Activated CD4-positive, alpha-beta T cell treated with anti-CD3 and anti-CD28 coated beads for 36 hours (primary cell): ENCODE measurements around the gene ZNF665. TPM values are rescaled to one million over a fixed set of nuclear protein-coding genes. Genes with fewer than 3 reads are reported as not detected.
A peak's percentile ranks its signal among the peaks of the same experiment; 100 is the strongest.
"Not testable (repeated sequence)": the region's sequence is repeated elsewhere in the genome, so short reads cannot be mapped to it uniquely, and the experiment has no call there.

Experiments
- ATAC-seq: fragments of 200-7000 bp; cut with Tn5 transposase; one replicate; pipeline ENCODE4 v1.10.0; 2021; ENCODE audit warnings: mild to moderate bottlenecking, moderate library complexity
- CTCF ChIA-PET: fragments of 350-600 bp; sonication (Branson Sonifier 250); formaldehyde crosslinking; loops from one replicate; lab custom pipeline; 2021; ENCODE audit warnings: antibody characterized with exemption; lab: Charles Lee
- POLR2A ChIA-PET: fragments of 350-600 bp; sonication (Branson Sonifier 250); formaldehyde crosslinking; loops from one replicate; lab custom pipeline; 2021; ENCODE audit warnings: antibody characterized with exemption, inconsistent platforms; lab: Charles Lee
- DNase-seq: peaks from one replicate; pipeline ENCODE4 v3.0.0-alpha.2; 2020
- H3K27ac Mint-ChIP-seq: one replicate; pipeline ENCODE4 v1.8.0; 2021; ENCODE audit warnings: mixed read lengths
- H3K27me3 Mint-ChIP-seq: one replicate; pipeline ENCODE4 v1.8.0; 2021; ENCODE audit warnings: mixed read lengths
- H3K36me3 Mint-ChIP-seq: one replicate; pipeline ENCODE4 v1.8.0; 2021; ENCODE audit warnings: low read depth, mixed read lengths
- H3K4me1 Mint-ChIP-seq: one replicate; pipeline ENCODE4 v1.8.0; 2021; ENCODE audit warnings: mixed read lengths
- H3K4me3 Mint-ChIP-seq: one replicate; pipeline ENCODE4 v1.8.0; 2021; ENCODE audit warnings: mild to moderate bottlenecking, moderate library complexity, mixed read lengths
- H3K9me3 Mint-ChIP-seq: one replicate; pipeline ENCODE4 v1.8.0; 2021; ENCODE audit warnings: low read depth, mixed read lengths
- intact Hi-C, 2 experiments: fragments of 100-400 bp; cut with DNase I in 1 of 2; cut with micrococcal nuclease in 1 of 2; formaldehyde crosslinking; loops; one replicate each; pipeline versions ENCODE4 v1.14.2 to v1.15.1; 2022 to 2024; cut with DNase I, micrococcal nuclease
- total RNA-seq, 2 experiments: library from RNA; stranded (reverse); gene quantifications; one replicate each; pipeline ENCODE4 v1.2.3, GENCODE V29; 2021

ZNF665 gene
- total RNA-seq: 1 to 10 TPM; 6.5 to 8.7 TPM

GRCh38 chr19:53192771-53193534, at the start of gene ZNF665:
TSS of gene ZNF665 (minus strand) at chr19:53193358. CDS start at chr19:53182898, 10,460 bp downstream.
- intact Hi-C loops: loop anchor here (1.0 to 10.0 kb wide), 10 partner anchors 34 to 1272 kb away; partner anchors contain the start of genes ZNF160 (in 2 of the 2), ZNF845 (in 2 of the 2), LENG9 (in 1 of the 2) and ZNF347 (in 1 of the 2)
- CTCF ChIA-PET: no interaction called here
- H3K9me3 Mint-ChIP-seq: peaks cover 24% of the 10 kb centered on the region
- H3K36me3 Mint-ChIP-seq: peaks cover 39% of the 10 kb centered on the region
- peak within 1 kb of the TSS; percentile 91 for H3K27ac Mint-ChIP-seq
- peak within 1 kb of the TSS; percentile 88 for H3K4me3 Mint-ChIP-seq
- DNase-seq (peak; percentile 94), ATAC-seq (peak; percentile 78)
- H3K27me3 Mint-ChIP-seq: no peaks in the 10 kb centered on the region
- peaks cover 31% of the 10 kb centered on the region for H3K4me1 Mint-ChIP-seq
- POLR2A ChIA-PET: no interaction called here

DNA sequence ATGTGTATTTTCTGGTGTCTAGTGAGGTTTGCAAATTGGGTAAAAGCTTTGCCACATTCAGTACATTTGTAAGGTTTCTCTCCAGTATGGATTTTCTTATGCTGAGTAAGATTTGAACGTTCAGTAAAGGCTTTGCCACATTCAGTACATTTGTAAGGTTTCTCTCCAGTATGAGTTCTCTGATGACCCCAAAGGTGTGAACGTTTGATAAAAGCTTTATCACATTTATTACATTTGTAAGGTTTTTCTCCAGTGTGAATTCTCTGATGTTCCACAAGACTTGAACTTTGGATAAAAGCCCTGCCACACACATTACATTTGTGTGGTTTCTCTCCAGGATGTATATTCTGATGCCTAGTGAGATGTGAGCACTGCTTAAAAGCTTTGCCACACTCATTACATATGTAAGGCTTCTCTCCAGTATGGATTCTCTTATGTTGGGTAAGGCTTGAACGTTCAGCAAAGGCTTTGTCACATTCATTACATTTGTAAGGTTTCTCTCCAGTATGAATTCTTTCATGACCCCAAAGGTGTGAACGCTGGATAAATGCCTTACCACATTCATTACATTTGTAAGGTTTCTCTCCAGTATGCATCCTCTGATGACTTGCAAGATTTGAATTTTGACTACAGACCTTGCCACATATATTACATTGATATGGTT, 44.1 kb upstream of the ZNF665 start:
- Mint-ChIP-seq H3K4me1 (no peaks in the 10 kb centered on the region), H3K27ac (no peak overlapping the region), H3K36me3 (peaks cover 60% of the 10 kb centered on the region), H3K9me3 (peaks cover 49% of the 10 kb centered on the region), H3K4me3 (no peak overlapping the region), H3K27me3 (no peaks in the 10 kb centered on the region)
- ChIA-PET POLR2A (no interaction called here), CTCF (interaction anchor here (0.8 kb wide), 1 partner anchor 567 kb away, joined by 3 read pairs; no protein-coding TSS in a partner anchor)
- intact Hi-C loops: no loop called here
- DNase-seq: no peak
- no peak for ATAC-seq

- POLR2A ChIA-PET: no interaction called here
- no peak for ATAC-seq
These were observed 31.4 kb upstream of the ZNF665 start for GRCh38 chr19:53224606-53225005.

GRCh38 chr19:53222716-53223115, 29.6 kb upstream of the ZNF665 start:
- intact Hi-C loops, H3K27ac Mint-ChIP-seq, POLR2A ChIA-PET, DNase-seq, CTCF ChIA-PET, H3K4me1 Mint-ChIP-seq, ATAC-seq, H3K27me3 Mint-ChIP-seq, H3K4me3 Mint-ChIP-seq: not testable (repeated sequence)
- H3K36me3 Mint-ChIP-seq: peaks cover 31% of the 10 kb centered on the region
- peaks cover 41% of the 10 kb centered on the region for H3K9me3 Mint-ChIP-seq

More at GRCh38 chr19:53224606-53225005, 31.4 kb upstream of the ZNF665 start:
- Mint-ChIP-seq H3K27me3 (no peaks in the 10 kb centered on the region), H3K4me1 (no peaks in the 10 kb centered on the region), H3K9me3 (peaks cover 35% of the 10 kb centered on the region), H3K27ac (no peak overlapping the region), H3K4me3 (no peak overlapping the region), H3K36me3 (peaks cover 28% of the 10 kb centered on the region)
- intact Hi-C loops: no loop called here
- CTCF ChIA-PET: no interaction called here
- no peak for DNase-seq

- intact Hi-C loops: no loop called here
- Mint-ChIP-seq H3K27me3 (no peaks in the 10 kb centered on the region), H3K4me1 (no peaks in the 10 kb centered on the region), H3K9me3 (peaks cover 58% of the 10 kb centered on the region), H3K36me3 (peaks cover 66% of the 10 kb centered on the region), H3K4me3 (no peak overlapping the region), H3K27ac (no peak overlapping the region)
- ATAC-seq (no peak), DNase-seq (no peak)
- ChIA-PET CTCF (no interaction called here), POLR2A (no interaction called here)
These were observed 19.7 kb upstream of the ZNF665 start for GRCh38 chr19:53212703-53213320.

- POLR2A ChIA-PET, H3K27ac Mint-ChIP-seq, H3K4me3 Mint-ChIP-seq, CTCF ChIA-PET, ATAC-seq, DNase-seq, H3K27me3 Mint-ChIP-seq, H3K4me1 Mint-ChIP-seq, intact Hi-C loops: not testable (repeated sequence)
- H3K36me3 Mint-ChIP-seq: peaks cover 77% of the 10 kb centered on the region
- peaks cover 62% of the 10 kb centered on the region for H3K9me3 Mint-ChIP-seq
These were observed 18.4 kb upstream of the ZNF665 start for GRCh38 chr19:53211554-53211953.

- H3K36me3 Mint-ChIP-seq: peaks cover 52% of the 10 kb centered on the region
- peaks cover 22% of the 10 kb centered on the region for H3K9me3 Mint-ChIP-seq
- H3K27ac Mint-ChIP-seq: peak overlapping the region; percentile 96
- ChIA-PET POLR2A (no interaction called here), CTCF (no interaction called here)
- H3K4me3 Mint-ChIP-seq: peak overlapping the region; percentile 92
- no peaks in the 10 kb centered on the region for H3K27me3 Mint-ChIP-seq
- intact Hi-C loops: loop anchor here (1.0 to 10.0 kb wide), 16 partner anchors 38 to 1268 kb away; partner anchors contain the start of genes ZNF816 (in 2 of the 2), ZNF845 (in 2 of the 2), LENG9 (in 1 of the 2) and MYADM (in 1 of the 2)
- ATAC-seq (peak; percentile 84), DNase-seq (peak; percentile 100)
- H3K4me1 Mint-ChIP-seq: peaks cover 32% of the 10 kb centered on the region
These were observed 3.7 kb upstream of the ZNF665 start for GRCh38 chr19:53196777-53197396.

GRCh38 chr19:53195265-53195903, 2.2 kb upstream of the ZNF665 start:
- POLR2A ChIA-PET: no interaction called here

GRCh38 chr19:53193535-53194222, 521 bp upstream of the ZNF665 start:
- DNase-seq: no peak

More at GRCh38 chr19:53195265-53195903, 2.2 kb upstream of the ZNF665 start:
- no peaks in the 10 kb centered on the region for H3K27me3 Mint-ChIP-seq
- H3K4me3 Mint-ChIP-seq: peak overlapping the region; percentile 22
- peak overlapping the region; percentile 8 for H3K27ac Mint-ChIP-seq
- H3K9me3 Mint-ChIP-seq: peaks cover 26% of the 10 kb centered on the region
- ATAC-seq (peak; percentile 50), DNase-seq (peak; percentile 83)
- peaks cover 50% of the 10 kb centered on the region for H3K36me3 Mint-ChIP-seq
- CTCF ChIA-PET: interaction anchor here (0.6 to 1.8 kb wide), 5 partner anchors 141 to 597 kb away, joined by 3 to 5 read pairs (median 3); no protein-coding TSS in a partner anchor
- peaks cover 33% of the 10 kb centered on the region for H3K4me1 Mint-ChIP-seq
- intact Hi-C loops: loop anchor here (1.0 to 10.0 kb wide), 9 partner anchors 164 to 1269 kb away; partner anchors contain the start of genes LENG9 (in 1 of the 2), MYADM (in 1 of the 2), ZNF525 (in 1 of the 2) and ZNF816 (in 1 of the 2)

GRCh38 chr19:53190253-53190652, 2.9 kb downstream of the ZNF665 start:
- no peak overlapping the region for H3K27ac Mint-ChIP-seq
- ATAC-seq (no peak), DNase-seq (no peak)
- no peaks in the 10 kb centered on the region for H3K27me3 Mint-ChIP-seq
- ChIA-PET CTCF (no interaction called here), POLR2A (no interaction called here)
- H3K9me3 Mint-ChIP-seq: peaks cover 22% of the 10 kb centered on the region
- peaks cover 34% of the 10 kb centered on the region for H3K36me3 Mint-ChIP-seq
- H3K4me3 Mint-ChIP-seq: no peak overlapping the region
- intact Hi-C loops: loop anchor here in 1 of 2 experiments (10.0 kb wide), 2 partner anchors 785 to 1275 kb away; partner anchors contain the start of gene LENG9
- H3K4me1 Mint-ChIP-seq: peaks cover 19% of the 10 kb centered on the region

More at GRCh38 chr19:53193535-53194222, 521 bp upstream of the ZNF665 start:
- no peak overlapping the region for H3K27ac Mint-ChIP-seq
- no peaks in the 10 kb centered on the region for H3K27me3 Mint-ChIP-seq
- H3K36me3 Mint-ChIP-seq: peaks cover 41% of the 10 kb centered on the region
- ChIA-PET POLR2A (no interaction called here), CTCF (no interaction called here)
- ATAC-seq: peak; percentile 4
- H3K9me3 Mint-ChIP-seq: peaks cover 24% of the 10 kb centered on the region
- peak overlapping the region; percentile 88 for H3K4me3 Mint-ChIP-seq
- intact Hi-C loops: loop anchor here (1.0 to 10.0 kb wide), 10 partner anchors 34 to 1271 kb away; partner anchors contain the start of genes ZNF160 (in 2 of the 2), ZNF845 (in 2 of the 2), LENG9 (in 1 of the 2) and ZNF347 (in 1 of the 2)
- peaks cover 33% of the 10 kb centered on the region for H3K4me1 Mint-ChIP-seq
